ENCODE data around the gene FADS2.

DNA sequence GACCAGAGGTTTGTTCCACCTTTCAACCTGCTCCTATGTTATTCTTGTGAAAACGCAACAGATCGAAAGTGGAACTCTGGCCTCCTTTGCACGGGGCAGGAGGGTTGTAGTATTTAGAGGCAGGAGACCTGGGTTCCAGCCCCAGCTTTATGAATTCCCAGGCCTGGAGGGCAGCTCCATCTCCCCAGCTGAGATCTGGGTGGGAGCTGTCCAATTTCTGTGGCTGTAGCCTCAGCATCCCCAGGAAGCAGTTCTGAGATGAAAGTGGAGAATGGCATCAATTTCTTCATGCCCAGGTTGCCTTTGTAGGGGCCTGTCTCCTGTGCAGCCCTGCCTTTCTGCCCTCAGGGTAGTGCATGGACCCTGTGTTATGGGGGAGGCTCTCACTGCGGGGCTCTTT, 4.1 kb downstream of the FADS2 start:
- TF ChIP-seq EZH2phosphoT487 (IDR thresholded peaks at IDR 0.05; ENCODE audit: insufficient read depth, low read depth) (no peak), EZH2 (IDR thresholded peaks at IDR 0.05; ENCODE audit: insufficient read depth, poor library complexity, severe bottlenecking) (no peak)

Data from GM23248 (cell line).